Brain pericyte (primary cell): ENCODE measurements around the gene JPT1.

Source experiments
- DNase-seq: peaks from one replicate; pipeline ENCODE4 v3.0.0-alpha.2; 2012; ENCODE audit warnings: low read depth, low spot score

Gene JPT1

DNA sequence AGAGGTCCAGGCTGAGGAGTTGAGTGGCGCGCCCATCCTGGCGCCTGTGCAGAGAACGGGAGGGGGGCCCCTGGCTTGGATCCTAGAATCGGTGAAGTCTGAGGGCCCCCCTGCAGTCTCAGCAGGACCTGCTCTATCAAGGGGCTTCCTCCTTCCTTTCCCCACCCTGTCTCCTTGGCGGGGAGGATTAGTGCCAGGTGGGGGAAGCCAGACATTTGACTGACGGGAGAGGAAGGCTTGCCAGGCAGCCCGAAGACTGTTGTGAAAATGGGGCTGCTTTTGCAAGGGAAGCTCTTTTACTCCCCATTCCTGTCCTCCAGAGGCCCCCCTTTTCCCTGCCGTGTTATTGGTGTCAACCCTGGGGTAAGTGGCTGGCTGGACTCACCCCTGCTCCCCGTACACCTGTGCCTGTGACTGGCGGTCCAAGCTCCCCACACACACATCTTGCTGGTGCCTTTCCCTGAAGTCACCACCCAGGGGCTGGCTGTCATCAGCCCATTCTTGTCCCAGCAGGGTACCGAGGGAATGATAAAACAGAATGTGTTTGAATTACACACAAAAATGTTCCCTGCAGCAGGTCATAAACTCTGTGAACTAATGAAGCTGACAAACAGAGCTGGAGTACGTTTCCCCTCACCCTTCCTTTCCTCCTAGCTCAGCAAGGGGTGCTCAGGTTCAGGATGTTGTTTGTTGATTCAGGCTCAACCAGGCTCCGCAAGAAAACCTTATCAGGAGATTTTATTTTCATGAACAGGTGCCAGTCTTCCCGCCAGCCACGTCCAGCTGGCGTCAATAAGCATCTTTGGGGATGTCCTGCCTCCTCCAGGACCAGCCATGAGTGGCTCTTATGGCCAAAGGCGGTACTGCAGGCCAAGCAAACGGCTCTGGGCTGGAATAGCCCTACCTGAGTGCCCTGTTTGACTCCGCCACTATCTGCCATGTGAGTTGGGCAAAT lies 48.9 kb downstream of the JPT1 start:
- DNase-seq, result no peak

GRCh38 chr17:75103601-75104554 lies 50.4 kb downstream of the JPT1 start:
- DNase-seq, result no peak

DNA sequence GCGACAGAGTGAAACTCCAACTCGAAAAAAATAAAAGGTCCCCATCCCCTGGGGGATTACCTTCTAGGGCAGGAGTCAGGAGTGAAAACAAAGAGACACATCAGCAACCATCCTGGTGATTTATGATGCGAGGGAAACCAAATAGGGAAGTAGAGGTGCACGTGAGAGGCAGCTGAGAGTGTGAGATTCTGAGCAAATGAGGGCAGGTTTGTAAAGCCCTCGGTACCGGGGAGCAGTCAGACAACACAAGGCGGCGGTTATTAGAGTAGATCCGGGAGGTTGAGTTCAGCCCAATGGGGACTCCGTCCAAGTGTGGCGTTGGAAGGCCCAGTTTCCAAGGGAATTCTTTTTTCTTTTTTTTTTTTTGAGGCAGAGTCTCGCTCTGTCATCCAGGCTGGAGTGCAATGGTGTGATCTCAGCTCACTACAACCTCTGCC lies 51.9 kb downstream of the JPT1 start:
- no peak for DNase-seq

DNA sequence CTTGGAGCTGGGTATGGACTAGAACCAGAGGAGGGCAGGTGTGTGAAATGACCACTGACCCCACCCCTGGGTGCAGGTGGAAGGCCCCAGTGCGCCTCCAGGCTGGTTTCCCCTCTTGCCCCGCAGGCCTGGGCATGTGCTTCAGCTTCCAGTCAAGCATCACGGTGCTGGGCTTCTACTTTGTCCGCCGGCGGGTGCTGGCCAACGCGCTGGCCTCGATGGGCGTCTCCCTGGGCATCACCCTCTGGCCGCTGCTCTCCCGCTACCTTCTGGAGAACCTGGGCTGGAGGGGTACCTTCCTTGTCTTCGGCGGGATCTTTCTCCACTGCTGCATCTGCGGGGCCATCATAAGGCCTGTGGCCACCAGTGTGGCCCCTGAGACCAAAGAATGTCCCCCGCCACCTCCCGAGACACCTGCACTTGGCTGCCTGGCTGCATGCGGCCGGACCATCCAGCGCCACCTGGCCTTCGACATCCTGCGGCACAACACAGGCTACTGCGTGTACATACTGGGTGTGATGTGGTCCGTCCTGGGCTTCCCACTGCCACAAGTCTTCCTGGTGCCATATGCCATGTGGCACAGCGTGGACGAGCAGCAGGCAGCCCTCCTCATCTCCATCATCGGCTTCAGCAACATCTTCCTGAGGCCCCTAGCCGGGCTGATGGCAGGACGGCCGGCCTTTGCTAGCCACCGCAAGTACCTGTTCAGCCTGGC lies 54.3 kb downstream of the JPT1 start:
- no peak for DNase-seq

GRCh38 chr17:75098861-75099260 lies 55.5 kb downstream of the JPT1 start:
- DNase-seq, result no peak

DNA sequence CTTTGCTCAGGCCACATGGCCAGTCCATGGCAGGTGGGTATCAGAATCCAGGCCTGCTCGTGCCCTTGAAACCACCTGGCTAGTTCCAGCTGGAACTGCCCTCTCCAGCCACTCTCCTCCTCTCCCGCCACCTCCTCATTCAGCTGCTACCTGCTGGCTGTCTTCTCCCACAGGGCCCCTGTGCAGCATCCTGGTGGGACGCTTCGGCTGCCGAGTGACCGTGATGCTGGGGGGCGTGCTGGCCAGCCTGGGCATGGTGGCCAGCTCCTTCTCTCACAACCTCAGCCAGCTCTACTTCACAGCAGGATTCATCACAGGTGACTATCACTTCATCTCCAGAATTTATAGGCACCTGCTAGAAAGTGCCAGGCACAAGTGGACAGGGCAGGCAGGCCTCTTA lies 56.4 kb downstream of the JPT1 start:
- no peak for DNase-seq

GRCh38 chr17:75096082-75096625 lies 58.2 kb downstream of the JPT1 start:
- no peak for DNase-seq

GRCh38 chr17:75094871-75095399 lies 59.4 kb downstream of the JPT1 start:
- no peak for DNase-seq

- DNase-seq, result no peak
Observed at GRCh38 chr17:75093548-75094158, 60.7 kb downstream of the JPT1 start.

GRCh38 chr17:75091855-75092327 lies 62.4 kb downstream of the JPT1 start:
- no peak for DNase-seq

- DNase-seq, result no peak
Observed at GRCh38 chr17:75090871-75091854, 63.1 kb downstream of the JPT1 start.

DNA sequence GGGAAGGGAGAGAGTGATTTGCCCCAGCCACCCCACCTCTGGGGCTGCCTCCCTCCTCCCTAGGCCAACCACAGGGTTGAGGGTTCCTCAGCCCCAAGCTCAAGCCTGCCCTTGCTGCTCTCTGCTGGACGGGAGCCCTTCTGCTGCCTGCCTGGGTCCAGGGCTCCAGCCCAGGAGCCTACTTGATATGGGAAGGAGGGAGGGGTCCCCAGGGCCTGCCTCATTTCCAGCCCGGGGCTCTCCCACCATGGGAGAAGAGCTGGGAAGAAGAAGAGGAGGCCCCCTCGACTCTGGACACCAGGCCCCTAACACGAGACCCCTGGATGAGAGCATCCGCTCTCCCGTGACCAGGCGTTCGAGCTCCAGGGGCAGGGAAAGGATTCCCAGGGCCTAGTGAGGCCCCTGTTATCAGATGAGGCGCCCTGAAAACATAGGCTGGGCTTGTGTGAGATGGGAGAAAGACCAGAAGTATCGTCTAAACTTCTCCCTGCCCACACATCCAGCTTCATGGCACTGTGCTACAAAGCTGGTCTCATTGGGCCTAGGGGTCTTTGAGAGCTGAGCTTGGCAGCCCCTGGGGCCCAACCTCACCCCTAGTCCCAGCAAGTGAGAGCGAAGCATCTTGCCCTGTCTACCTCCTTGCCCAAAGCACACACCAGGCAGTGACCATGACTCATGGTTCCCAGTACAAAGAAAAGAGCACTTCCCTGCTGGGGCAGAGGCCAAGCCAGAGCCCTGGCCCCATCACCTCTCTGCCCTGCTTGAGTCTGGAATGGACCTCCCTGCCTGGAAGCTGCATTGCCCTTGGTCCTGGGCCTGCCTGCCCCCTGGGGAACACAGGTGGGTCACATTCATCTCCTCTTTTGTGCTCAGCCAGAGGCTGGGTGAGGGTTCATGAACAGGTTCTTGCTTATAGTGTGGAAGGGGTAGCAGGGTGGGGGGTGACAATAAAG lies 65.6 kb downstream of the JPT1 start:
- no peak for DNase-seq

DNA sequence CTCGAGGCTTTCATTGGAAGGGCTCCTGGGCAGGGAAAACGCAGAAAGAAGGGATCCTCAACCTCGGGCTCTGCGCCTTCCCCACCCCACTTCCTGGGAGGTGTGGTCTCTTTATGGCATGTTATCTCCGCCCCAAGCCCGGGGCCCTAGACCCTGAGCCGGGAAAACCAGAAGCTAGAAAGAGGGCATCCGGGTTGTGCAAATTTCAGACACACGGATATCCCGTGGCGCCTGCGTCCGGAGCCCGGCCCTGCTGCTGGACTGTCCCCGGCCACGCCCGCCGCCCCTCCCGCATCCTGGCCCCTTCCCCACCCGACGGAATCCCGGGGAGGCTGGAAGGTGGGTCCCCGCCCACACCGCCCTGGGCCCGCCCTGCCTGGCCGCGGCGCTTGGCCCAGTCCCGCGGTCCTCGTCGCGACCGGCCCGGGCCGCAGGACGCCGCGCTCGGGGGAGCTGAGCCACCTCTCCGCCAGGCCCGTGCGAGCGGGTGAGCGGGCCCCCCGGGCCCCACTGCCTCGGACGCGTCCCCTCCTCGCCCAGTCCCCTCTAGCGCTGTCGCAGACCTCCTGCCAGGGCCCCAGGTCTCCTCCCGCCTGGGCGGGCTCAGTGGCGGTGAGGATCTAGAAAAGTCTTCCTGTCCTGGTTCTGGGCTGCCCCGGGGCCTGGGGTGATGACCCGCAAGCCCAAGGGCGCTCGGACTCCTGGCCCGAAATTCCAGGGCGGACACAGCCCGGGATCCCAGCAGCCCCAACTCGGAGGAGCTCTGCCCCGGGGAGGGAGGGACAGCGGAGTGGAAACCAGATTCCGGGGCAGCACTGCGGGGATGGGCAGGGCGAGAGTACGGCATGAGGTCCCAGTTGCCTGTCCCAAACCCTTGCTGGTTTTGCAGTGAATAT lies 66.5 kb downstream of the JPT1 start, which contains the start of gene SLC16A5:
Gene SLC16A5 (plus strand): TSS at position 397 of the 896 bp plus-strand sequence. CDS start 5,683 bp downstream, outside the sequence.
- DNase-seq, result no peak

DNA sequence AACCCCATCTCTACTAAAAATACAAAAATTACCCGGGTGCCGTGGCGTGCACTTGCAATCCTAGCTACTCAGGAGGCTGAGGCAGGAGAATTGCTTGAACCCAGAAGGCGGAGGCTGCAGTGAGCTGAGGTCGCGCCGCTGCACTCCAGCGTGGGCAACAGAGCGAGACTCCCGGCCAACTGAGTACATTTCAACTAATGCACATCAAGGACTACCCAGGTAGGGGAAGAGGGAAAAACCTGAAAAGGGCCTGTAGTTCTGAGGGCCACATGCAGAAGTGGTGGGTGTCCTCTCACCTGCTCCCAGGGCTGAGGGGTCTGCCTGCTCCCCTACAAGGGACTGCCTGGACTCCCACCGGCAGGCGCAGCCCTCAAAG lies 67.1 kb downstream of the JPT1 start:
- no peak for DNase-seq

DNA sequence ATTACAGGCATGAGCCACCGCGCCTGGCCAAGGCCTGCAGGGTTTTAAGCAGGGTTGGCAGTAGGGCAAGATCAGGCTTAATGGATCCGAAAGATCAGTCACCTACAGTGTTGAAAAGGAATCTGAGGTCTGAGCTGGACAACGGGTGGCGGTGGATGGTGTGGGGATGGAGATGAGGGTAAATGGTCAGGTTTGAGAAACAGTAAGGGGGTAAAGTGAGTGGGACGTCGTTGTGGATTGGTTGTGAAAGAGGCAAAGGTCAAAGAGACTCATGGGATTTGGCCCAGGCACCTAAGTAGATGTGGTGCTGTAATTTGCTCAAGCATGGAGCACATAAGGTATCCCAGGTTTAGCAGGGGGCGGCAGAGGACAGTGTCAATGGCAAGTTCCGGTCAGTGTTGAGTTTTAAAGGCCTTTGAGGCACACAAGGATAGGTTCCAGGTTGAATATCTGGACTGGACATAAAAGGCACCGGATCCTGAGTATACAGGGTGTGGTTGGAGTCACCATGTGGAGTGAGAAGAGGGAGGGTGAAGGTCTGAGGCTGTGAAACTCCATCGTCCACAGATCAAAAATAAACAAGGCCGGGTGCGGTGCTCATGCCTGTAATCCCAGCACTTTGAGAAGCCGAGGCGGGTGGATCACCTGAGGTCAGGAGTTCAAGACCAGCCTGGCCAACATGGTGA lies 67.7 kb downstream of the JPT1 start:
- no peak for DNase-seq
